ENCODE results near the gene NBPF6.
"Not testable (repeated sequence)": the region's sequence is repeated elsewhere in the genome, so short reads cannot be mapped to it uniquely, and the experiment has no call there.

The NBPF6 gene

GRCh38 chr1:108450043-108450442 lies at the start of gene NBPF6:
Gene NBPF6 (plus strand): TSS chr1:108450343. CDS start chr1:108450602, 259 bp downstream.
- not testable (repeated sequence) for H3K4me3 ChIP-seq (ENCODE audit: low read length); H3K9me3 ChIP-seq (ENCODE audit: control insufficient read depth, low read length)

DNA sequence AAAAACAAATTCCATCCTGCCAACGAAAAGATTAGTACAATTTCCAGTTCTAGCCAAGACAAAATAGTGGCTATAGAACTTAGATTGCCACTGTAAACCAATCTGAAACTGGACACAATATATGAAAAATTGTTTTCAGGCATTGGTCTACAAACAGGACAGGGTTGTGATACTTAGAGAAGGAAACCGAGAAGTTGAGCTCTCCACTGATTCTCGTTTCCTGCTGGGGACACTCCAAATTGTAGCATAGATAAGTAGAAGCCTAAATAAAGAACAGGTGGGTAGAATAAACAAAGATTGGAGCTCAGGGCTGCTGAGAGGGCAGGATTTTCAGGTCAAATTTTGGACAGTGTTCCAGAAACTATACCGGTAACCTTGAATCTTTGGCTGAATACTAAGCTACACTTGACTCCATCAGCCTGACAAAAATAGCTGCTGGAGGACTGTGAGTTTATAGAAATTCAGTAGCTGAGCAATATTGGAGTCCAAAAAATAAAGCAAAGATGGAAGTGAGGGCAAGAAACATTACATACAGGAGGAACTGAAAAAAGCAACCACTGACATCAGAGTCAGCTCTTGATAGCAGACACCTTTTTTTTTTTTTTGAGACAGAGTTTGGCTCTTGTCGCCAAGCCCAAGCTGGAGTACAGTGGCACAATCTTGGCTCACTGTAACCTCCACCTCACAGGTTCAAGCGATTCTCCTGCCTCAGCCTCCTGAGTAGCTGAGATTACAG lies 38.9 kb upstream of the NBPF6 start:
- H3K36me3 ChIP-seq (ENCODE audit: control insufficient read depth, insufficient read depth, low read length, severe bottlenecking); H3K9me3 ChIP-seq (ENCODE audit: control insufficient read depth, low read length); H3K4me3 ChIP-seq (ENCODE audit: low read length); H3K27me3 ChIP-seq (replicated peaks; ENCODE audit: control insufficient read depth, insufficient read depth, low read length); H3K9ac ChIP-seq (ENCODE audit: low read length); DNase-seq (ENCODE audit: low read depth); H3K4me1 ChIP-seq (ENCODE audit: control insufficient read depth, insufficient read depth, low read length): not testable (repeated sequence)

More at GRCh38 chr1:108450043-108450442, at the start of gene NBPF6:
- not testable (repeated sequence) for DNase-seq (ENCODE audit: low read depth); H3K4me1 ChIP-seq (ENCODE audit: control insufficient read depth, insufficient read depth, low read length); H3K27me3 ChIP-seq (replicated peaks; ENCODE audit: control insufficient read depth, insufficient read depth, low read length); H3K9ac ChIP-seq (ENCODE audit: low read length); H3K36me3 ChIP-seq (ENCODE audit: control insufficient read depth, insufficient read depth, low read length, severe bottlenecking)

- H3K9ac ChIP-seq (ENCODE audit: low read length); H3K27me3 ChIP-seq (replicated peaks; ENCODE audit: control insufficient read depth, insufficient read depth, low read length); DNase-seq (ENCODE audit: low read depth); H3K9me3 ChIP-seq (ENCODE audit: control insufficient read depth, low read length); H3K36me3 ChIP-seq (ENCODE audit: control insufficient read depth, insufficient read depth, low read length, severe bottlenecking); H3K4me1 ChIP-seq (ENCODE audit: control insufficient read depth, insufficient read depth, low read length); H3K4me3 ChIP-seq (ENCODE audit: low read length): not testable (repeated sequence)
Observed at GRCh38 chr1:108420129-108420528, 30.0 kb upstream of the NBPF6 start.

DNA sequence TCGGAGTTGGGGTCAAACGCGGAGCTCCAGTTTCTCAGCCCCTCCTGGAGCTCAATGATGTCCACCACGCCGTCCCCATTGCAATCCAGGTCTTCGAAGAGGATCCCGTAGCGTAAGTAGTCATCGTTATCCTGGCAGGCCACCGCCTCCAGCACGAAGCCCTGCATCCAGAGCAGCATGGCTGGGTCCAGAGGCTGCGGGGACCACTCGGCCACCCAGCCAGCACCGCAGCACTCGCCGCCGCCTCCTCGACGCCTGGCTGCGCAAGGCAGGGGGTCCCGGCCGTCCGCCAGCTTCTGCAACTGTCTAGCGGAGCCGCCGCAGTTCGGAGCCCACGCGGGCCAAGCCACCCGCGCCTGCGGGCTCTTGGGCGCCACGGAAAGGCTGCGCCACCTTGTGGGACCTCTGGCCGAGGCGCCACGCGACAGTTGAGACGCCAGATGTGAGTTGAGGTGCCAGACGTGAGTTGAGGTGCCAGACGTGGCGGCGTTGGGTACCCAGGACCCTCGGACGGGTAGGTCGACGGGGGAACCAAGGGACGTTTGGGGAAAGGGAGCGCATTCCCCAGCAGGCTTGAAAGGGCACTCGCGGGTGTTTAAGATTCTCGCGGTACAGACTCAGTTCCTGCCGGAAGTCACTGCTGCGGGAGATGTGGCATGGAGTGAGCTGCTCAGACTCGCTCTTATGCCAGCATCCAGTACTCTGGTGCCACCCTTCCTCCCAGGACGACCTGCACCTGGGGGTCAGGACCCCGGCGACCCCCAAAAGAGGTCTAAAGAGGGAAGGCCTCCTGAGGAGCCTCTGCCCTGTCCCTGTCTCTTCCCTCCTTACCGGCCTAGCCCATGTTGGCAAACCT lies 28.9 kb upstream of the NBPF6 start:
- not testable (repeated sequence) for H3K9me3 ChIP-seq (ENCODE audit: control insufficient read depth, low read length); H3K27me3 ChIP-seq (replicated peaks; ENCODE audit: control insufficient read depth, insufficient read depth, low read length); H3K36me3 ChIP-seq (ENCODE audit: control insufficient read depth, insufficient read depth, low read length, severe bottlenecking); H3K4me3 ChIP-seq (ENCODE audit: low read length); H3K4me1 ChIP-seq (ENCODE audit: control insufficient read depth, insufficient read depth, low read length); DNase-seq (ENCODE audit: low read depth); H3K9ac ChIP-seq (ENCODE audit: low read length)

DNA sequence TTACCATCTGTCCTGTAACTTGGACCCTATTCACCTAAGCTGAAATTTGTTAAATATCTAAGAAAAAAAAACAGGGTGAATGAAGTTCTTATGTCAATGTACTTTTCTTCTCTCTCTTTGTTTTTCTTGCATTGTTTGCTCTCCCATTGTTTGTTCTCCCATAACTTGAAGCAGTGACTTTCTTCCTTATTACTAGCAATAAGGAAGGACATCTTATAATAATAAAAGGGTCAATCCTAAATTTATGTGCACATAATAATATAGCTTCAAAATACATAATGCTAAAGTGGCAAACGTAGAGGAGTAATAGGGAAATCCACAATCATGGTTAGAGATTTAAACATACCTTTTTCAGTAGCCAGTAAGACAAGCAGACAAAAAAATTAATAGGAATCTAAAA lies 23.3 kb upstream of the NBPF6 start:
- not testable (repeated sequence) for H3K27me3 ChIP-seq (replicated peaks; ENCODE audit: control insufficient read depth, insufficient read depth, low read length); H3K36me3 ChIP-seq (ENCODE audit: control insufficient read depth, insufficient read depth, low read length, severe bottlenecking); H3K9me3 ChIP-seq (ENCODE audit: control insufficient read depth, low read length); H3K4me1 ChIP-seq (ENCODE audit: control insufficient read depth, insufficient read depth, low read length); H3K4me3 ChIP-seq (ENCODE audit: low read length); H3K9ac ChIP-seq (ENCODE audit: low read length); DNase-seq (ENCODE audit: low read depth)

DNA sequence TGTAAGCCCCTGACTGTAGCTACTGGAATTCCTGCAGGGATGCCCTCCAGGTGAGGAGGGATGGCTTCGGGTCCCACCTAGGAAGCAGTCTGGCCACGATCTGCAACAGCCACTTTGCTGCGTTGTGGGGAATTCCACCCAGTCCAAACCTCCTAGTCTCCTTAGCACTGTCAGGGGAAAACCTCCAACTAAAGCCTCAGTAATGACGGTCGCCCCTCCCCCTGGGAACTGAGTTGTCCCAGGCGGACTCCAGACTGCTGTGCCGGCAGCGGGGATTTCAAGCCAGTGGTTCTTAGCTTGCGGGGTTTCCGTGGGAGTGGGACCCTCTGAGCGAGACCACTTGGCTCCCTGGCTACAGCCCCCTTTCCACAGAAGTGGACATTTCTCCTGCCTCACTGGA lies 18.1 kb upstream of the NBPF6 start:
- not testable (repeated sequence) for DNase-seq (ENCODE audit: low read depth); H3K9ac ChIP-seq (ENCODE audit: low read length); H3K27me3 ChIP-seq (replicated peaks; ENCODE audit: control insufficient read depth, insufficient read depth, low read length); H3K4me3 ChIP-seq (ENCODE audit: low read length); H3K9me3 ChIP-seq (ENCODE audit: control insufficient read depth, low read length); H3K36me3 ChIP-seq (ENCODE audit: control insufficient read depth, insufficient read depth, low read length, severe bottlenecking); H3K4me1 ChIP-seq (ENCODE audit: control insufficient read depth, insufficient read depth, low read length)

DNA sequence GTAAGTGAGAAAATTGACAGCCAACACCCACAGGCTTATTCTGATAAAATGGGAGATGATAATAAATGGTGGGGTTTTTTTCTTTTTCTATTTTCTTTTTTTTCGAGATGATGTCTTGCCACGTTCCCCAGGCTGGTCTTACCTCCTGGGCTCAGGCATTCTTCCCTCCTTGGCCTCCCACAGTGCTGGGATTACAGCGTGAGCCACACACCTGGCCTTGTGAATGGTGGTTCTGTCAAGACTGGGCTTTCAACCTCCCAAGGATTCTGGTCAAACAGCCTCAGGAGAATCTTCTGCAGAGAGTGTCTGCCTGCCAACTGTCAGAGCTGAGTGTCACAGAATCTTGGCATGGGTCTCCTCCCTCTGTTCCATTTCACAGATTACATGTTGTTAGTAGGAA lies 16.7 kb upstream of the NBPF6 start:
- H3K36me3 ChIP-seq (ENCODE audit: control insufficient read depth, insufficient read depth, low read length, severe bottlenecking); H3K9me3 ChIP-seq (ENCODE audit: control insufficient read depth, low read length); DNase-seq (ENCODE audit: low read depth); H3K9ac ChIP-seq (ENCODE audit: low read length); H3K27me3 ChIP-seq (replicated peaks; ENCODE audit: control insufficient read depth, insufficient read depth, low read length); H3K4me1 ChIP-seq (ENCODE audit: control insufficient read depth, insufficient read depth, low read length); H3K4me3 ChIP-seq (ENCODE audit: low read length): not testable (repeated sequence)

DNA sequence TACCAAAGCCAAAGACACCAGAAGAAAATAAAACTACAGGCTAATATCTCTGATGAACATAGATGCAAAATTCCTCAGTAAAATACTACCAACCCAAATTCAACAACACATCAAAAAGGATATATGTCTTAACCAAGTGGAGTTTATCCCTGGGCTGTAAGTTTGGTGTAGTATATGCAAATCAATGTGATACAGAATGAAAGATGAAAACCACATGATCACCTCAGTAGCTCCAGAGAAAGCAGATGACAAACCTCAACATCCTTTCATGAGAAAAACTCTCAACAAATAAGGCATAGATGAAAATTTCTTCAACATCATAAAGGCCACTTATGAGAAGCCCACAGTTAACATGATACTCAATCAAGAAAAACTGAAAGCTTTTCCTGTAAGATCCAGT lies 11.6 kb upstream of the NBPF6 start:
- H3K4me1 ChIP-seq (ENCODE audit: control insufficient read depth, insufficient read depth, low read length); H3K27me3 ChIP-seq (replicated peaks; ENCODE audit: control insufficient read depth, insufficient read depth, low read length); H3K9ac ChIP-seq (ENCODE audit: low read length); H3K36me3 ChIP-seq (ENCODE audit: control insufficient read depth, insufficient read depth, low read length, severe bottlenecking); H3K9me3 ChIP-seq (ENCODE audit: control insufficient read depth, low read length); DNase-seq (ENCODE audit: low read depth); H3K4me3 ChIP-seq (ENCODE audit: low read length): not testable (repeated sequence)

GRCh38 chr1:108454521-108454920 lies 4.4 kb downstream of the NBPF6 start:
- not testable (repeated sequence) for H3K27me3 ChIP-seq (replicated peaks; ENCODE audit: control insufficient read depth, insufficient read depth, low read length); H3K9me3 ChIP-seq (ENCODE audit: control insufficient read depth, low read length); H3K4me3 ChIP-seq (ENCODE audit: low read length); H3K9ac ChIP-seq (ENCODE audit: low read length); H3K4me1 ChIP-seq (ENCODE audit: control insufficient read depth, insufficient read depth, low read length); DNase-seq (ENCODE audit: low read depth); H3K36me3 ChIP-seq (ENCODE audit: control insufficient read depth, insufficient read depth, low read length, severe bottlenecking)

DNA sequence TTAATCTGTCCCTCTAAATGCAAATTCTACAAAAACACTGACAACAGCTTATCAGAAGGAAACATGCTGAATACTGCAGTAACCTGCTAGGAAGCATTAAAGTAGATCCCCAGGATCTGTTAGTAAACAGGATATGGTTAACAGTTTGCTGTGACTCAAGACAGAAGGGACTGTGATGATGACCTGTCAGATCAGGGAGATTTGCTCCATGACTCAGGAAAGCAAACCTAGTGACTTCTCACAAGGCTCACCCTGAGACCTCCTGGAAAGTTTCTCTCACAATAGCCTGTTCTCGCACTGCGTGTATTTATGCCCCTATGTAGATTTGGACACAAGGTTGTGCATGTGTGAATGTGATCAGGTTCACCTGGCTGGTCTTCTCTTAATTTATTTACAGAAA lies 8.5 kb downstream of the NBPF6 start:
- not testable (repeated sequence) for H3K27me3 ChIP-seq (replicated peaks; ENCODE audit: control insufficient read depth, insufficient read depth, low read length); H3K4me3 ChIP-seq (ENCODE audit: low read length); H3K9me3 ChIP-seq (ENCODE audit: control insufficient read depth, low read length); H3K4me1 ChIP-seq (ENCODE audit: control insufficient read depth, insufficient read depth, low read length); H3K36me3 ChIP-seq (ENCODE audit: control insufficient read depth, insufficient read depth, low read length, severe bottlenecking); DNase-seq (ENCODE audit: low read depth); H3K9ac ChIP-seq (ENCODE audit: low read length)

GRCh38 chr1:108461758-108462157 lies 11.6 kb downstream of the NBPF6 start:
- DNase-seq (ENCODE audit: low read depth); H3K9ac ChIP-seq (ENCODE audit: low read length); H3K4me3 ChIP-seq (ENCODE audit: low read length); H3K36me3 ChIP-seq (ENCODE audit: control insufficient read depth, insufficient read depth, low read length, severe bottlenecking); H3K27me3 ChIP-seq (replicated peaks; ENCODE audit: control insufficient read depth, insufficient read depth, low read length); H3K9me3 ChIP-seq (ENCODE audit: control insufficient read depth, low read length); H3K4me1 ChIP-seq (ENCODE audit: control insufficient read depth, insufficient read depth, low read length): not testable (repeated sequence)
